Liver (tissue), 9 donors: ENCODE measurements around the gene KCNA4. TPM values are rescaled to one million over a fixed set of nuclear protein-coding genes. Genes with fewer than 3 reads are reported as not detected.

Experiments used
- DNase-seq: peaks from one replicate; pipeline ENCODE4 v3.0.0-alpha.2; 2017; ENCODE audit warnings: low spot score
- H3K27ac ChIP-seq, 2 donors: one replicate each; pipeline ENCODE4 v1.7.0; 2013; ENCODE audit warnings: inconsistent platforms in 2 of 2, low read length in 2 of 2, control low read depth in 1 of 2, low read depth in 1 of 2, mild to moderate bottlenecking in 1 of 2
- H3K27me3 ChIP-seq, 4 donors: one replicate each; pipeline versions ENCODE4 v1.6.1 to v1.7.0; 2013; ENCODE audit warnings: low read length in 3 of 4, inconsistent platforms in 1 of 4, mild to moderate bottlenecking in 1 of 4, moderate library complexity in 1 of 4; ENCODE audit not compliant: control insufficient read depth in 4 of 4, insufficient read depth in 4 of 4
- H3K36me3 ChIP-seq, 4 donors: one replicate each; pipeline versions ENCODE4 v1.6.1 to v1.7.0; 2013; ENCODE audit warnings: low read length in 3 of 4, mild to moderate bottlenecking in 3 of 4, low read depth in 1 of 4, moderate library complexity in 1 of 4; ENCODE audit not compliant: control insufficient read depth in 4 of 4, insufficient read depth in 3 of 4
- H3K4me1 ChIP-seq, 4 donors: one replicate each; pipeline versions ENCODE4 v1.6.1 to v1.7.0; 2013; ENCODE audit warnings: low read length in 3 of 4, mild to moderate bottlenecking in 3 of 4, moderate library complexity in 1 of 4; ENCODE audit not compliant: control insufficient read depth in 4 of 4, insufficient read depth in 4 of 4
- H3K4me3 ChIP-seq, 3 donors: one replicate each; pipeline versions ENCODE4 v1.6.1 to v1.7.0; 2013; ENCODE audit warnings: low read length in 3 of 3, control low read depth in 1 of 3, low read depth in 1 of 3, mild to moderate bottlenecking in 1 of 3
- H3K9ac ChIP-seq, 2 donors: one replicate each; pipeline ENCODE4 v1.7.0; 2013; ENCODE audit warnings: low read length in 2 of 2, mild to moderate bottlenecking in 2 of 2, moderate library complexity in 2 of 2, control low read depth in 1 of 2, low read depth in 1 of 2
- H3K9me3 ChIP-seq, 4 donors: one replicate each; pipeline versions ENCODE4 v1.6.1 to v1.7.0; 2013; ENCODE audit warnings: low read length in 3 of 4; ENCODE audit not compliant: control insufficient read depth in 4 of 4
- ATF3 ChIP-seq: IDR thresholded peaks from 2 replicates; pipeline ENCODE4 v1.6.1; 2016; ENCODE audit warnings: antibody characterized with exemption
- FOXA1 ChIP-seq: IDR thresholded peaks from 2 replicates; pipeline ENCODE4 v1.6.1; 2016; ENCODE audit warnings: antibody characterized with exemption
- FOXA2 ChIP-seq: IDR thresholded peaks from 2 replicates; pipeline ENCODE4 v1.6.1; 2016; ENCODE audit warnings: antibody characterized with exemption
- GABPA ChIP-seq, 2 donors: IDR thresholded peaks in 1 of 2; conservative IDR thresholded peaks in 1 of 2; 2 replicates each; pipeline ENCODE4 v1.6.1; 2016; ENCODE audit warnings: antibody characterized with exemption in 2 of 2, mild to moderate bottlenecking in 1 of 2, moderate library complexity in 1 of 2
- HNF4A ChIP-seq, 2 donors: conservative IDR thresholded peaks; 2 replicates each; pipeline ENCODE4 v1.6.1; 2016; ENCODE audit warnings: antibody characterized with exemption in 2 of 2, mild to moderate bottlenecking in 2 of 2
- HNF4G ChIP-seq: IDR thresholded peaks from 2 replicates; pipeline ENCODE4 v1.6.1; 2016; ENCODE audit warnings: antibody characterized with exemption
- JUND ChIP-seq, 2 donors: IDR thresholded peaks; 2 replicates each; pipeline ENCODE4 v1.6.1; 2016; ENCODE audit warnings: antibody characterized with exemption in 2 of 2
- NR2F2 ChIP-seq: IDR thresholded peaks from 2 replicates; pipeline ENCODE4 v1.6.1; 2016; ENCODE audit warnings: antibody characterized with exemption
- RAD21 ChIP-seq, 2 donors: IDR thresholded peaks; 2 replicates each; pipeline ENCODE4 v1.6.1; 2016; ENCODE audit warnings: antibody characterized with exemption in 2 of 2, mild to moderate bottlenecking in 2 of 2
- RXRA ChIP-seq, 2 donors: IDR thresholded peaks; 2 replicates each; pipeline ENCODE4 v1.6.1; 2017 to 2018; ENCODE audit warnings: antibody characterized with exemption in 2 of 2, mild to moderate bottlenecking in 1 of 2
- SP1 ChIP-seq: IDR thresholded peaks from 2 replicates; pipeline ENCODE4 v1.6.1; 2018; ENCODE audit warnings: antibody characterized with exemption, mild to moderate bottlenecking
- TAF1 ChIP-seq: conservative IDR thresholded peaks from 2 replicates; pipeline ENCODE4 v1.6.1; 2016; ENCODE audit warnings: antibody characterized with exemption, mild to moderate bottlenecking
- YY1 ChIP-seq: IDR thresholded peaks from 2 replicates; pipeline ENCODE4 v1.6.1; 2016; ENCODE audit warnings: antibody characterized with exemption, mild to moderate bottlenecking
- ZBTB33 ChIP-seq: IDR thresholded peaks from 2 replicates; pipeline ENCODE4 v1.6.1; 2016; ENCODE audit warnings: antibody characterized with exemption
- WGBS: extraction: QIAGEN DNeasy Blood & Tissue Kit; methylation state at CpG from one replicate; pipeline ENCODE4 v1.1.7; 2013; 5-methylcytosine and 5-hydroxymethylcytosine counted together
- polyA plus RNA-seq, 2 donors: library from polyadenylated mRNA; stranded (reverse) in 1 of 2; unstranded in 1 of 2; fragments of 200-250 nt in 1 of 2; fragments of >200 nt in 1 of 2; fragmentation: Nextera tagmentation in 1 of 2; extraction: Ambion mirVana in 1 of 2; gene quantifications; one replicate each; pipeline versions ENCODE4 v1.2.1 to v1.2.3, GENCODE V29; 2013 to 2015
- total RNA-seq, 2 donors: library from RNA; depleted of rRNA; stranded (reverse); fragments of >200 nt; gene quantifications; one replicate each; pipeline ENCODE4 v1.2.3, GENCODE V29; 2014
- TF ChIP-seq, protein P1 (sequence below): IDR thresholded peaks from 2 replicates; pipeline ENCODE4 v1.6.1; 2016; ENCODE audit warnings: antibody characterized with exemption
- TF ChIP-seq, protein P2 (sequence below): fragments of 150-350 bp; IDR thresholded peaks from 2 replicates; pipeline ENCODE4 v1.5.1; 2017; ENCODE audit warnings: improper control_type of control experiment, low read depth, low read length; ENCODE audit not compliant: missing input control
- TF ChIP-seq, protein P3 (sequence below): IDR thresholded peaks from 2 replicates; pipeline ENCODE4 v1.6.1; 2016; ENCODE audit warnings: antibody characterized with exemption, mild to moderate bottlenecking
- donor health status: healthy.
- donor health status: healthy.
- donor health status: healthy.
- donor health status: healthy.
- donor health status: healthy.

KCNA4 gene
- total and polyA plus RNA-seq, 4 donors, result 0.05 to 0.59 TPM; not detected in 2

- TF ChIP-seq FOXA1 (no peak), ATF3 (no peak), HNF4A (conservative IDR thresholded peaks at IDR 0.05) (no peak), JUND (IDR thresholded peaks at IDR 0.05) (no peak), GABPA (IDR thresholded peaks at IDR 0.05 in 1 of 2, conservative IDR thresholded peaks at IDR 0.05 in 1 of 2) (no peak), RAD21 (IDR thresholded peaks at IDR 0.05) (no peak), ZBTB33 (no peak)
- TF ChIP-seq, protein P1, sequence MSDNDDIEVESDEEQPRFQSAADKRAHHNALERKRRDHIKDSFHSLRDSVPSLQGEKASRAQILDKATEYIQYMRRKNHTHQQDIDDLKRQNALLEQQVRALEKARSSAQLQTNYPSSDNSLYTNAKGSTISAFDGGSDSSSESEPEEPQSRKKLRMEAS, result no peak
These were observed 7.8 kb downstream of the KCNA4 start (continued) for GRCh38 chr11:30009060-30009459.

- no peak for DNase-seq
- no peaks in the 10 kb centered on the region for H3K36me3 ChIP-seq
- no peak overlapping the region for H3K27ac ChIP-seq
- H3K4me1 ChIP-seq, result no peaks in the 10 kb centered on the region
- WGBS, result 76% methylated on average over 4 of the region's 4 CpGs
- H3K9me3 ChIP-seq, result peaks cover 0 to 2% (median 0%) of the 10 kb centered on the region in 4 donors
- H3K9ac ChIP-seq, result no peak overlapping the region
- no peaks in the 10 kb centered on the region for H3K27me3 ChIP-seq
- TF ChIP-seq ATF3 (no peak), TAF1 (no peak), RXRA (IDR thresholded peaks at IDR 0.05) (no peak), FOXA1 (no peak), HNF4A (conservative IDR thresholded peaks at IDR 0.05) (no peak), ZBTB33 (no peak), RAD21 (IDR thresholded peaks at IDR 0.05) (no peak), GABPA (IDR thresholded peaks at IDR 0.05 in 1 of 2, conservative IDR thresholded peaks at IDR 0.05 in 1 of 2) (no peak), SP1 (no peak), HNF4G (no peak), NR2F2 (no peak), YY1 (no peak), FOXA2 (no peak)
- TF ChIP-seq, protein P2, sequence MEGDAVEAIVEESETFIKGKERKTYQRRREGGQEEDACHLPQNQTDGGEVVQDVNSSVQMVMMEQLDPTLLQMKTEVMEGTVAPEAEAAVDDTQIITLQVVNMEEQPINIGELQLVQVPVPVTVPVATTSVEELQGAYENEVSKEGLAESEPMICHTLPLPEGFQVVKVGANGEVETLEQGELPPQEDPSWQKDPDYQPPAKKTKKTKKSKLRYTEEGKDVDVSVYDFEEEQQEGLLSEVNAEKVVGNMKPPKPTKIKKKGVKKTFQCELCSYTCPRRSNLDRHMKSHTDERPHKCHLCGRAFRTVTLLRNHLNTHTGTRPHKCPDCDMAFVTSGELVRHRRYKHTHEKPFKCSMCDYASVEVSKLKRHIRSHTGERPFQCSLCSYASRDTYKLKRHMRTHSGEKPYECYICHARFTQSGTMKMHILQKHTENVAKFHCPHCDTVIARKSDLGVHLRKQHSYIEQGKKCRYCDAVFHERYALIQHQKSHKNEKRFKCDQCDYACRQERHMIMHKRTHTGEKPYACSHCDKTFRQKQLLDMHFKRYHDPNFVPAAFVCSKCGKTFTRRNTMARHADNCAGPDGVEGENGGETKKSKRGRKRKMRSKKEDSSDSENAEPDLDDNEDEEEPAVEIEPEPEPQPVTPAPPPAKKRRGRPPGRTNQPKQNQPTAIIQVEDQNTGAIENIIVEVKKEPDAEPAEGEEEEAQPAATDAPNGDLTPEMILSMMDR, result no peak
- TF ChIP-seq, protein P3, sequence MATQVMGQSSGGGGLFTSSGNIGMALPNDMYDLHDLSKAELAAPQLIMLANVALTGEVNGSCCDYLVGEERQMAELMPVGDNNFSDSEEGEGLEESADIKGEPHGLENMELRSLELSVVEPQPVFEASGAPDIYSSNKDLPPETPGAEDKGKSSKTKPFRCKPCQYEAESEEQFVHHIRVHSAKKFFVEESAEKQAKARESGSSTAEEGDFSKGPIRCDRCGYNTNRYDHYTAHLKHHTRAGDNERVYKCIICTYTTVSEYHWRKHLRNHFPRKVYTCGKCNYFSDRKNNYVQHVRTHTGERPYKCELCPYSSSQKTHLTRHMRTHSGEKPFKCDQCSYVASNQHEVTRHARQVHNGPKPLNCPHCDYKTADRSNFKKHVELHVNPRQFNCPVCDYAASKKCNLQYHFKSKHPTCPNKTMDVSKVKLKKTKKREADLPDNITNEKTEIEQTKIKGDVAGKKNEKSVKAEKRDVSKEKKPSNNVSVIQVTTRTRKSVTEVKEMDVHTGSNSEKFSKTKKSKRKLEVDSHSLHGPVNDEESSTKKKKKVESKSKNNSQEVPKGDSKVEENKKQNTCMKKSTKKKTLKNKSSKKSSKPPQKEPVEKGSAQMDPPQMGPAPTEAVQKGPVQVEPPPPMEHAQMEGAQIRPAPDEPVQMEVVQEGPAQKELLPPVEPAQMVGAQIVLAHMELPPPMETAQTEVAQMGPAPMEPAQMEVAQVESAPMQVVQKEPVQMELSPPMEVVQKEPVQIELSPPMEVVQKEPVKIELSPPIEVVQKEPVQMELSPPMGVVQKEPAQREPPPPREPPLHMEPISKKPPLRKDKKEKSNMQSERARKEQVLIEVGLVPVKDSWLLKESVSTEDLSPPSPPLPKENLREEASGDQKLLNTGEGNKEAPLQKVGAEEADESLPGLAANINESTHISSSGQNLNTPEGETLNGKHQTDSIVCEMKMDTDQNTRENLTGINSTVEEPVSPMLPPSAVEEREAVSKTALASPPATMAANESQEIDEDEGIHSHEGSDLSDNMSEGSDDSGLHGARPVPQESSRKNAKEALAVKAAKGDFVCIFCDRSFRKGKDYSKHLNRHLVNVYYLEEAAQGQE, result no peak
- H3K4me3 ChIP-seq, result no peak overlapping the region
These were observed 10.0 kb downstream of the KCNA4 start for GRCh38 chr11:30006876-30007275.
